ENCODE data around the gene LRRC14B.

The LRRC14B gene

DNA sequence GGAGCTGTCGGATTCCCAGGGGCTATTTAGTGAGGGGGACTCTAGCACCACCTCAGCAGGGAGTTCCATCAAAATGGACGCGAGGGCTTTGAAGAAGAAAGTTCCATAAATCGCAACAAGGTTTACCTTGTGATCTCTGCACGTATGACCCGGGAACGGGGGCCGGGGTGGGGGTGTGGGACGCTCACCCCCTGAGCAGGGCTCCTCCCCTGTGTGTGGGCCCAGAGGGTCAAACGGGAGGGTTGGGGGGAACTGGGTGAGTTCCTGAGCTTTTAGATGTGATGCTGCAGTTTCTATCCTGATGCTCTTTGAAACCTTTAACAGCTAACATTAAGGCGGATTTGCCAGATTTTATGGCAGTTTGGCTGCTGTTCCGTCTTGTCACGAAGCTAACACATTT lies 18.9 kb upstream of the LRRC14B start:
- no peaks in the 10 kb centered on the region for H3K79me1 ChIP-seq (ENCODE audit: low read length)
- H2BK15ac ChIP-seq (replicated peaks; ENCODE audit: low read depth): no peak overlapping the region
- no peaks in the 10 kb centered on the region for H3K4me1 ChIP-seq (ENCODE audit: control insufficient read depth, low read depth, low read length)
- H3K4me2 ChIP-seq (ENCODE audit: low read length): no peak overlapping the region
- H4K8ac ChIP-seq (ENCODE audit: low read depth, low read length): no peak overlapping the region
- H3K4me3 ChIP-seq (ENCODE audit: low read length): no peak overlapping the region
- no peaks in the 10 kb centered on the region for H3K27me3 ChIP-seq (ENCODE audit: insufficient read depth, low read length, poor library complexity)
- no peak overlapping the region for H3K18ac ChIP-seq (ENCODE audit: low read length)
- no peak overlapping the region for H2AK5ac ChIP-seq (ENCODE audit: low read length)
- H2BK5ac ChIP-seq (ENCODE audit: low read length): no peak overlapping the region
- no peak overlapping the region for H3K23ac ChIP-seq (ENCODE audit: low read length)
- H2BK120ac ChIP-seq (ENCODE audit: low read depth, low read length): no peak overlapping the region
- H3K9ac ChIP-seq (ENCODE audit: low read length): no peak overlapping the region
- H4K5ac ChIP-seq (ENCODE audit: low read length): no peak overlapping the region
- H3K36me3 ChIP-seq (ENCODE audit: control insufficient read depth, insufficient read depth, low read length): peaks cover 8% of the 10 kb centered on the region
- DNase-seq: no peak
- no peaks in the 10 kb centered on the region for H3K79me2 ChIP-seq (ENCODE audit: control insufficient read depth, insufficient read depth, low read length)
- H3K4ac ChIP-seq (ENCODE audit: low read depth, low read length): no peak overlapping the region
- WGBS (ENCODE audit: extremely low coverage, insufficient coverage, low lambda C conversion rate): no CpG with 5 or more reads among the region's 13 CpGs
- no peak overlapping the region for H3K56ac ChIP-seq (ENCODE audit: low read length)
- no peak overlapping the region for H3K27ac ChIP-seq (ENCODE audit: low read depth, low read length)

DNA sequence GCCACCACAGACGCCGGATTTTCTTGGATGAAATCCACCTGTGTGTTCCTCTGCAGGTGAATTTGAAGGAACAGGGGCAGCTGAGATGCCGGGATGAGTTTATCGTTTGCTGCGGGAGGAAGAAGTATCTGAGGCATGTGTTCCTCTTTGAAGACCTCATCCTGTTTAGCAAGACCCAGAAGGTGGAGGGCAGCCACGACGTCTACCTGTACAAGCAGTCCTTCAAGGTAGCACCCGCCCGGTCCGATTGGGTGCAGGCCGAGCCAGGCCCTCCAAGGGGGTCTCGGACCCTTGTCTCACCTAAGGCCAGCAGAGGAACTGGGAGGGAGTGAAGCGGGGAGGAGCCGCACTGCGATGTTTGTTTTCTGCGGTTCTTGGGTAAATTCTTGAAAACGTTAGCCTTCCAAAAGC lies 18.4 kb upstream of the LRRC14B start:
- Histone ChIP-seq H3K4me1 (ENCODE audit: control insufficient read depth, low read depth, low read length) (no peaks in the 10 kb centered on the region), H2BK15ac (replicated peaks; ENCODE audit: low read depth) (no peak overlapping the region), H3K27me3 (ENCODE audit: insufficient read depth, low read length, poor library complexity) (no peaks in the 10 kb centered on the region), H2BK5ac (ENCODE audit: low read length) (no peak overlapping the region), H2AK5ac (ENCODE audit: low read length) (no peak overlapping the region), H3K27ac (ENCODE audit: low read depth, low read length) (no peak overlapping the region), H3K79me2 (ENCODE audit: control insufficient read depth, insufficient read depth, low read length) (no peaks in the 10 kb centered on the region), H3K18ac (ENCODE audit: low read length) (no peak overlapping the region), H3K79me1 (ENCODE audit: low read length) (no peaks in the 10 kb centered on the region), H3K23ac (ENCODE audit: low read length) (no peak overlapping the region), H3K9ac (ENCODE audit: low read length) (no peak overlapping the region), H3K4me2 (ENCODE audit: low read length) (no peak overlapping the region), H4K5ac (ENCODE audit: low read length) (no peak overlapping the region), H3K4ac (ENCODE audit: low read depth, low read length) (no peak overlapping the region), H2BK120ac (ENCODE audit: low read depth, low read length) (no peak overlapping the region), H3K4me3 (ENCODE audit: low read length) (no peak overlapping the region), H3K36me3 (ENCODE audit: control insufficient read depth, insufficient read depth, low read length) (peaks cover 8% of the 10 kb centered on the region), H3K56ac (ENCODE audit: low read length) (no peak overlapping the region), H4K8ac (ENCODE audit: low read depth, low read length) (no peak overlapping the region)
- no peak for DNase-seq
- no CpG with 5 or more reads among the region's 17 CpGs for WGBS (ENCODE audit: extremely low coverage, insufficient coverage, low lambda C conversion rate)

DNA sequence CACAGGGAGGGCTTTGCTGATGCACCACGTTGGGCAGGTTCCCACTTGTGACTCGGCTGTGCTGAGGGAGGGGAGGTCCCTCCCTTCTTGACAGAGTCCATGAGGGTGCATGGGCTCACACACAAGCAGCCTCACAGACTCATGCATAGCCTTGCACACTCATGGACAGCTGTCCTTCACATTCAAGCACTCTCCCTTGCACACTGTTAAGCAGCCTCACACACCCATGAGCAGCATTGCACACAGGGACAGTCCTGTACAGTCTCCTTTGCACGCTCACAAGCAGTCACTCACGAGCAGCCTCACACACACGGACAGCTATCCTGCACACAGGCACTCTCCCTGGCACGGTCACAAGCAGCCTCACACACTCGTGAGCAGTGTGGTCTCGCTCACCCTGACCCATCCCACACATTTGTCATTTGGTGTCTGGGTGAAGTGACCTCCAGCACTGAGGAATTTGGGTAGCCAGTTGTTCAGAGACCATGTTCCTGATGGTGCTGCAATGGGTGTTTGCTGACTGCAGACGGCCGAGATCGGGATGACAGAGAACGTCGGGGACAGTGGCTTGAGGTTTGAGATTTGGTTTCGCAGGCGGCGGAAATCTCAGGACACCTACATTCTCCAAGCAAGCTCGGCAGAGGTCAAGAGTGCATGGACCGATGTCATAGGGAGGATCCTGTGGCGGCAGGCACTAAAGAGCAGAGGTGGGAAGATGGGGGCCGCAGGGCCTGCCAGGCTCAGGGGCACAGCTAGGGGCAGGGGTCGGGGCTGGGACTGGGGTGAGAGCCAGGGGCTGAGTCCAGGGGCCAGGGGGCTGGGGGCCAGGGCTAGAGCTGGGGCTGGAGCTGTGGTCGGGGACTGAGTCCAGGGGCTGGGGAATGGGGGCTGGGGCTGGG lies 17.7 kb upstream of the LRRC14B start:
- Histone ChIP-seq H2BK120ac (ENCODE audit: low read depth, low read length) (no peak overlapping the region), H3K9ac (ENCODE audit: low read length) (no peak overlapping the region), H4K5ac (ENCODE audit: low read length) (no peak overlapping the region), H2BK15ac (replicated peaks; ENCODE audit: low read depth) (no peak overlapping the region), H3K4me2 (ENCODE audit: low read length) (no peak overlapping the region), H3K79me1 (ENCODE audit: low read length) (no peaks in the 10 kb centered on the region), H3K79me2 (ENCODE audit: control insufficient read depth, insufficient read depth, low read length) (no peaks in the 10 kb centered on the region), H3K27me3 (ENCODE audit: insufficient read depth, low read length, poor library complexity) (no peaks in the 10 kb centered on the region), H2BK5ac (ENCODE audit: low read length) (no peak overlapping the region), H2AK5ac (ENCODE audit: low read length) (no peak overlapping the region), H3K23ac (ENCODE audit: low read length) (no peak overlapping the region), H3K4me3 (ENCODE audit: low read length) (no peak overlapping the region), H3K18ac (ENCODE audit: low read length) (no peak overlapping the region), H3K27ac (ENCODE audit: low read depth, low read length) (no peak overlapping the region), H3K56ac (ENCODE audit: low read length) (no peak overlapping the region), H3K36me3 (ENCODE audit: control insufficient read depth, insufficient read depth, low read length) (peaks cover 8% of the 10 kb centered on the region), H3K4ac (ENCODE audit: low read depth, low read length) (no peak overlapping the region), H4K8ac (ENCODE audit: low read depth, low read length) (no peak overlapping the region), H3K4me1 (ENCODE audit: control insufficient read depth, low read depth, low read length) (no peaks in the 10 kb centered on the region)
- no CpG with 5 or more reads among the region's 22 CpGs for WGBS (ENCODE audit: extremely low coverage, insufficient coverage, low lambda C conversion rate)
- no peak for DNase-seq

DNA sequence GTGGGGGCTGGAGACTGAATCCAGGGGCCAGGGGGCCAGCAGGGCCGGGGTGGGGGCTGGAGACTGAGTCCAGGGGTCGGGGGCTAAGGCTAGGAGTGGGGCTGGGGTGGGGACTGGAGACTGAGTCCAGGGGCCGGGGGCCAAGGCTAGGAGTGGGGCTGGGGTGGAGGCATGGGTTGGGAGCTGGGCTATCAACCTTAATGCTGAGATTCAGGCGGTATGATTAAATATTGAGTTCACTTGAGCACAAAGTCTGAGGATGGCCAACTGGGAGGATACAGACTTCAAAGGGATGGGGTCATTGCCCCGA lies 17.0 kb upstream of the LRRC14B start:
- no peaks in the 10 kb centered on the region for H3K4me1 ChIP-seq (ENCODE audit: control insufficient read depth, low read depth, low read length)
- H2AK5ac ChIP-seq (ENCODE audit: low read length): no peak overlapping the region
- H3K18ac ChIP-seq (ENCODE audit: low read length): no peak overlapping the region
- no peak overlapping the region for H3K56ac ChIP-seq (ENCODE audit: low read length)
- H4K8ac ChIP-seq (ENCODE audit: low read depth, low read length): no peak overlapping the region
- H3K79me1 ChIP-seq (ENCODE audit: low read length): no peaks in the 10 kb centered on the region
- H3K4ac ChIP-seq (ENCODE audit: low read depth, low read length): no peak overlapping the region
- H3K27ac ChIP-seq (ENCODE audit: low read depth, low read length): no peak overlapping the region
- DNase-seq: no peak
- H3K23ac ChIP-seq (ENCODE audit: low read length): no peak overlapping the region
- no peak overlapping the region for H2BK15ac ChIP-seq (replicated peaks; ENCODE audit: low read depth)
- H4K5ac ChIP-seq (ENCODE audit: low read length): no peak overlapping the region
- WGBS (ENCODE audit: extremely low coverage, insufficient coverage, low lambda C conversion rate): no CpG with 5 or more reads among the region's 5 CpGs
- no peak overlapping the region for H3K4me2 ChIP-seq (ENCODE audit: low read length)
- no peaks in the 10 kb centered on the region for H3K79me2 ChIP-seq (ENCODE audit: control insufficient read depth, insufficient read depth, low read length)
- no peak overlapping the region for H2BK5ac ChIP-seq (ENCODE audit: low read length)
- H3K9ac ChIP-seq (ENCODE audit: low read length): no peak overlapping the region
- no peak overlapping the region for H3K4me3 ChIP-seq (ENCODE audit: low read length)
- no peaks in the 10 kb centered on the region for H3K27me3 ChIP-seq (ENCODE audit: insufficient read depth, low read length, poor library complexity)
- H3K36me3 ChIP-seq (ENCODE audit: control insufficient read depth, insufficient read depth, low read length): peaks cover 8% of the 10 kb centered on the region
- H2BK120ac ChIP-seq (ENCODE audit: low read depth, low read length): no peak overlapping the region

DNA sequence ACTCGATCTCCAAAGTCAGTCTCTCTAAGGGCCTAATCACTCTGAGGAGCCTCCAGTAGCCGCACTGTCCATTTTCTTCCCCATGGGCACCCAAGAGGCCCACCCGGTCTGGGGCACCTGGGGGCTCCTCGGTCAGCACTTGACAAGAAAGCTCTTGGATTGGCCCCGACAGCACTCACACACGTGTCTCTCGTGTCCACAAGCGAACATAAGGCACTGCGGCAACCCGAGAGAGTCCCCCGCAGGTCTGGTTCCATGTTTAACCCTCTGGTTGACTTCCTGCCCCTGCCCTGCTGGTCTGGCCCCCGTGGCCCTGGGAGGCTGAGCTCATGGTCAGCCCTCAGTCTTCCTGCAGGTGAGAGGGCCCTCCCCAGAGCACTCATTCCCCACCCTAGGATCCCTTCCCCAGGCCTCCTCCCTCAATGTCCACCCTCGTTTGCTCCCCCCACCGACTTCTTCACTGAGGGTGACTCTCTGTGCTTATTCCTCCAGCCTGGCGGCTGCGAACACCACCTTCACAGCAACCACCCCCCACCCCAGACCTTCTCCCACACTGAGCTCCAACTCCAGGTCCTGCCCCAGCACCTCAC lies 16.3 kb upstream of the LRRC14B start:
- no peaks in the 10 kb centered on the region for H3K79me2 ChIP-seq (ENCODE audit: control insufficient read depth, insufficient read depth, low read length)
- no peak overlapping the region for H2BK5ac ChIP-seq (ENCODE audit: low read length)
- WGBS (ENCODE audit: extremely low coverage, insufficient coverage, low lambda C conversion rate): no CpG with 5 or more reads among the region's 16 CpGs
- H4K5ac ChIP-seq (ENCODE audit: low read length): no peak overlapping the region
- H3K18ac ChIP-seq (ENCODE audit: low read length): no peak overlapping the region
- no peak overlapping the region for H3K4ac ChIP-seq (ENCODE audit: low read depth, low read length)
- H3K4me3 ChIP-seq (ENCODE audit: low read length): no peak overlapping the region
- no peak overlapping the region for H3K4me2 ChIP-seq (ENCODE audit: low read length)
- H2BK15ac ChIP-seq (replicated peaks; ENCODE audit: low read depth): no peak overlapping the region
- no peaks in the 10 kb centered on the region for H3K27me3 ChIP-seq (ENCODE audit: insufficient read depth, low read length, poor library complexity)
- H3K56ac ChIP-seq (ENCODE audit: low read length): no peak overlapping the region
- no peak overlapping the region for H3K9ac ChIP-seq (ENCODE audit: low read length)
- DNase-seq: no peak
- no peak overlapping the region for H2BK120ac ChIP-seq (ENCODE audit: low read depth, low read length)
- no peaks in the 10 kb centered on the region for H3K4me1 ChIP-seq (ENCODE audit: control insufficient read depth, low read depth, low read length)
- H2AK5ac ChIP-seq (ENCODE audit: low read length): no peak overlapping the region
- H3K23ac ChIP-seq (ENCODE audit: low read length): no peak overlapping the region
- H3K27ac ChIP-seq (ENCODE audit: low read depth, low read length): no peak overlapping the region
- H3K36me3 ChIP-seq (ENCODE audit: control insufficient read depth, insufficient read depth, low read length): peaks cover 8% of the 10 kb centered on the region
- no peak overlapping the region for H4K8ac ChIP-seq (ENCODE audit: low read depth, low read length)
- no peaks in the 10 kb centered on the region for H3K79me1 ChIP-seq (ENCODE audit: low read length)

Measured in mesendoderm (in vitro differentiated cells).